LHCN-M2 (cell line): ENCODE results near the gene BZW2. TPM values are rescaled to one million over a fixed set of nuclear protein-coding genes. Genes with fewer than 3 reads are reported as not detected.

Source experiments
- DNase-seq: peaks from one replicate; pipeline ENCODE4 v3.0.0-alpha.2; 2012; ENCODE audit warnings: low read depth
- polyA plus RNA-seq: library from polyadenylated mRNA; unstranded; fragments of >200 nt; gene quantifications from one replicate; pipeline ENCODE4 v1.2.1, GENCODE V29; 2012; ENCODE audit warnings: missing spikeins
- total RNA-seq: library from RNA; depleted of rRNA; stranded (reverse); fragments of >200 nt; gene quantifications from 2 replicates; pipeline ENCODE4 v1.2.3, GENCODE V29; 2014; rRNA removed

BZW2 gene
- total RNA-seq: 105 and 113 TPM in 2 replicates
- 48.2 TPM for polyA plus RNA-seq

- DNase-seq: peak; percentile 97
Observed at GRCh38 chr7:16645593-16646471, at the start of gene BZW2, which contains the start of gene ANKMY2. BZW2 (plus strand) TSS chr7:16646181; CDS start chr7:16665444, 19,263 bp downstream. ANKMY2 (minus strand) TSS chr7:16645754; CDS start chr7:16645573, 181 bp downstream.

- no peak for DNase-seq
Observed at GRCh38 chr7:16598015-16598414, 48.0 kb upstream of the BZW2 start.

GRCh38 chr7:16599860-16600259 lies 46.1 kb upstream of the BZW2 start:
- DNase-seq: no peak

DNA sequence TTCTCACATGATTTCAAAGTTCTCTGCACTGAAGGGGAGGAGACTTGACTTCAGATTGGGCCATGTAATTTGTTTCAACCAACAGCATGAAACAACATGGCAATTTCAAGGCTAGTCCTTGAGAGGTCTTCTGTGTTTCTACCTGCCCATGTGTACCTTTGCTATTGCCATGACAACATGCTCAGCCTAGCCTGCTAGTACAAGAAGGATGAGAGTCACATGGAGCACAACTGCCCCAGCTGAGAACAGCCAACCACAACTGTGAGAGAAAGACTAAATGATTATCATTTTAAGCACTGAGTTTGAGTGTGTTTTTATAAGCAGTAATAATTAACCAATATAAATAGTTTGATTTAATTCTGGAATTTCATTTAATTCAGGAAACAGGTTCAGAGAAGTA lies 42.3 kb upstream of the BZW2 start:
- no peak for DNase-seq

- DNase-seq: peak; percentile 27
Observed at GRCh38 chr7:16604054-16604453, 41.9 kb upstream of the BZW2 start.

- no peak for DNase-seq
Observed at GRCh38 chr7:16606704-16607103, 39.3 kb upstream of the BZW2 start.

DNA sequence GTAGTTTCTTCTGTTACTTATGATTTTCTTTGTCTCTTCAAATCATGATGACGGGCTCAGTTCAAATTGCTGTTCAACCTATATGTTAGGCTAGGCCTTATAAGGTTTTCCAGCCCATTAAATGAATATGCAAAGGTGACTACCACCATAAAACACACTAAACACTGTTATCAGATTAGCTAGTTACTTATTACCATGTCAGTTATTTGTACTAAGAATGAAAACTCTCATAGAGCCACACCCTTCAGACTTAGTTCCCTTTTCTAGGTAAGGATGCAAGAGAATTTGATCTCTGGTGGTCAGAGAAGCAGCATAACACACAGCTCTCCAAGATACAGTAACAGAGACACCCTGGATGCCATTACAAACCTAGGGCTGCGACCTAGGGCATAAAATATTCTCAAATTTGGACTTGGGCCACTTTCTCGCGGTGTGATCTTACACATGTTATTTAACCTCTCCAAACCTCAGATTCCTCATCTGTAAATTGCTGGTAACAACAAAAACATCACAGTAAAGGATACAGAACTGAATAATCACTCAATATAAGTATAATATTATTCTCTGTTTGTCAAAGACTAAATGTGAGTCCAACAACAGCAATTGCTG lies 36.0 kb upstream of the BZW2 start:
- no peak for DNase-seq

GRCh38 chr7:16611711-16612110 lies 34.3 kb upstream of the BZW2 start:
- DNase-seq: no peak

- no peak for DNase-seq
Observed at GRCh38 chr7:16615228-16615627, 30.8 kb upstream of the BZW2 start.

- DNase-seq: no peak
Observed at GRCh38 chr7:16616122-16616521, 29.9 kb upstream of the BZW2 start.

DNA sequence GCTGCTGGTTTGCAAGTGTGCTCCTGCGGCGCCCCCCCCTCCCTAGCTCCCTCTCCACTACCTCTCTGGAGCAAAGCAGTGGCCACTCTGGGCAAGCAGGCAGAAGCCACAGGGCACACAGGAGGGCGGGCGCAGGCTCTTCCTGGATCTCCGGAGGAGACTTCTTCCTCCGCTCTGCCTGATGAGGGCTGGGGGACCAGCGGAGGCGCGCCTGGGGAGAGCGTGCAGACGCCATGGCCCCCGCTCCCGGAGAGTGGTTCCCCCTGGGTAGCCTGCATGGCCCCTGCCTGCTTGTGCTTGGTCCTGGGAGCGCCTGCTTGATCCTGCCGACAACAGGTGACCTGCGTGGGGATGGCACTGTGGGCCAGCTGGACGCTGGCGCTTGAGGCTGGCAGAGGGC lies 29.4 kb upstream of the BZW2 start:
- DNase-seq: no peak

GRCh38 chr7:16619979-16620408 lies 26.0 kb upstream of the BZW2 start:
- DNase-seq: no peak

DNA sequence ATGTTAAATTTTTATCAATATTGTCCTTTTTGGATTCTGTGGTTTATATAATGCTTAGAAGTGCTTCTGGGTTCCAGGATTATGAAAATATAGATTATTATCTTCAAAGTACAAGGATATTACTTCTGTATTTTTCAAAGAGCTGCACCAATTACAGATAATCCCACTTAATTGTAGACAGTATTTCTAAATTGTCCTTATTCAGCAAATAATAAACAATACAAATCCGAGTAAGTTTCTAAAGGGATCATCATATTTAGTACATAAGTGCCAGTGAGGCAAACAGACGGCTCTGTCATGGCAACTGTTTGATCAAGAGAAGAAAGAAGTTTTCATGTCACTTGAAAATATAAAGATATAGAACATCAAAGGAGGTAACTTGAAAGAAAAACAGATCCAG lies 19.6 kb upstream of the BZW2 start:
- DNase-seq: no peak

GRCh38 chr7:16627236-16627635 lies 18.7 kb upstream of the BZW2 start:
- peak; percentile 61 for DNase-seq

- DNase-seq: no peak
Observed at GRCh38 chr7:16630654-16631053, 15.3 kb upstream of the BZW2 start.

- no peak for DNase-seq
Observed at GRCh38 chr7:16634271-16634738, 11.7 kb upstream of the BZW2 start.

GRCh38 chr7:16636555-16637101 lies 9.4 kb upstream of the BZW2 start:
- peak; percentile 34 for DNase-seq

GRCh38 chr7:16637379-16637778 lies 8.6 kb upstream of the BZW2 start:
- DNase-seq: no peak

- DNase-seq: no peak
Observed at GRCh38 chr7:16638282-16639280, 7.4 kb upstream of the BZW2 start.

GRCh38 chr7:16644157-16644556 lies 1.8 kb upstream of the BZW2 start:
- no peak for DNase-seq
